Measurements from ENCODE around the gene ASXL1.

DNA sequence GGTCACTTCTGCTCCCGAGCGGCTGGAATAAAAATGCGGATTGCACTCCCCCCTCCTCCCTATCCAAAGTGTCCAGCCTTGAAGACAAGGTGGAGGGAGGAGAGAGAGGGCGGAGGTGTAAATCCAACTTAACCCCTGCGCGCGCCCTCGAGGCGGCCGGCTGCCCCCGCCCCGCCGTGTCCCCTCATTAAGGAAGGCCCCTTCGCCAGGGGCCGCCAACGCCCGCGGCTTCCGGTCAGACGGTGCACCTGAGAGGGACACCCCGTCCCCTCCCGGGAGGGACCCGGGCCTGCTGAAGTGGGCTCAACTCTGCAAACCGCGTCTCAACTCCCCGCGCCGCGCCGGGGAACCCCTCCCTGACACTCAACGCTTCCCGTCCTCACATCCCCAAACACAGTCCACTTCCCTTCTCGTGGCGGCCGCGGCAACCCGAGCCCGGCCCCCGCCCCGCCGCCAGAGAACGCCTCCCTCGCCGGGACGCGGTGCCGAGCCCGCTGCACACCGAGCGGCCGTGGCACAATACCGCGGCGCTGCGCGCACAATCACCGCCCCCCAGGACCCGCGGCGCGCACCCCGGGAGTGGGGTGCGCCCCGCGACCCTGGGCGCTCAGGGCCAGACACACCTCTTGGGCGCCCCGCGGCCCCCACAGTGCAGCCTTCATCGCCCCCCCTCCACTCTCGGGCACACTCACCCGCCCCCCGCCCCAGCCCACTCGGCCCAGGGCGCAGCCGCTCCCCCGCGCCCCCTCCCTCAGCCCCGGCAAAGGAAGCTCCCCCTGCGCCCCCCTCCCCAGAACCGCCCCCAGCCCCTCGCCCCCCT, 124.5 kb downstream of the ASXL1 start:
- TF ChIP-seq POLR2A (IDR thresholded peaks at IDR 0.05) (no peak), POLR2AphosphoS5 (IDR thresholded peaks at IDR 0.05) (no peak)
